ENCODE data around the gene NFIA.

GRCh38 chr1:61125895-61126294 lies 43.5 kb downstream of the NFIA start:
- TF ChIP-seq, protein P1, sequence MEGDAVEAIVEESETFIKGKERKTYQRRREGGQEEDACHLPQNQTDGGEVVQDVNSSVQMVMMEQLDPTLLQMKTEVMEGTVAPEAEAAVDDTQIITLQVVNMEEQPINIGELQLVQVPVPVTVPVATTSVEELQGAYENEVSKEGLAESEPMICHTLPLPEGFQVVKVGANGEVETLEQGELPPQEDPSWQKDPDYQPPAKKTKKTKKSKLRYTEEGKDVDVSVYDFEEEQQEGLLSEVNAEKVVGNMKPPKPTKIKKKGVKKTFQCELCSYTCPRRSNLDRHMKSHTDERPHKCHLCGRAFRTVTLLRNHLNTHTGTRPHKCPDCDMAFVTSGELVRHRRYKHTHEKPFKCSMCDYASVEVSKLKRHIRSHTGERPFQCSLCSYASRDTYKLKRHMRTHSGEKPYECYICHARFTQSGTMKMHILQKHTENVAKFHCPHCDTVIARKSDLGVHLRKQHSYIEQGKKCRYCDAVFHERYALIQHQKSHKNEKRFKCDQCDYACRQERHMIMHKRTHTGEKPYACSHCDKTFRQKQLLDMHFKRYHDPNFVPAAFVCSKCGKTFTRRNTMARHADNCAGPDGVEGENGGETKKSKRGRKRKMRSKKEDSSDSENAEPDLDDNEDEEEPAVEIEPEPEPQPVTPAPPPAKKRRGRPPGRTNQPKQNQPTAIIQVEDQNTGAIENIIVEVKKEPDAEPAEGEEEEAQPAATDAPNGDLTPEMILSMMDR (IDR thresholded peaks at IDR 0.05), result no peak
- no peak for TF ChIP-seq POLR2A (IDR thresholded peaks at IDR 0.05)
- no peak for TF ChIP-seq POLR2AphosphoS5 (IDR thresholded peaks at IDR 0.05)
- TF ChIP-seq EP300 (IDR thresholded peaks at IDR 0.05), result no peak
